Neural progenitor cell (in vitro differentiated cells): ENCODE results near the gene KLC3. TPM values are rescaled to one million over a fixed set of nuclear protein-coding genes. Genes with fewer than 3 reads are reported as not detected.

Experiments used
- DNase-seq: peaks from one replicate; pipeline ENCODE4 v3.0.0-alpha.2; 2016; ENCODE audit warnings: low spot score
- H2AFZ ChIP-seq: fragments of 200-600 bp; sonication (generic); replicated peaks from 2 replicates; pipeline ENCODE4 v1.6.1; 2016; ENCODE audit warnings: antibody characterized with exemption
- H3F3A ChIP-seq: fragments of 200-600 bp; sonication (generic); 2 replicates; pipeline ENCODE4 v1.6.1; 2016; ENCODE audit warnings: antibody characterized with exemption, low read depth
- H3K27ac ChIP-seq: fragments of 200-600 bp; sonication (generic); 2 replicates; pipeline ENCODE4 v1.5.1; 2016; ENCODE audit warnings: mild to moderate bottlenecking
- H3K27me3 ChIP-seq: fragments of 200-600 bp; sonication (generic); 2 replicates; pipeline ENCODE4 v1.6.1; 2016; ENCODE audit warnings: mild to moderate bottlenecking, moderate library complexity
- H3K36me3 ChIP-seq: fragments of 200-600 bp; sonication (generic); 2 replicates; pipeline ENCODE4 v1.5.1; 2016
- H3K4me1 ChIP-seq: fragments of 200-600 bp; sonication (generic); 2 replicates; pipeline ENCODE4 v1.6.1; 2016; ENCODE audit warnings: mixed run types
- H3K4me2 ChIP-seq: fragments of 200-600 bp; sonication (generic); 2 replicates; pipeline ENCODE4 v1.6.1; 2016
- H3K4me3 ChIP-seq: fragments of 200-600 bp; sonication (generic); 2 replicates; pipeline ENCODE4 v1.5.1; 2016
- H3K79me2 ChIP-seq: fragments of 200-600 bp; sonication (generic); 2 replicates; pipeline ENCODE4 v1.6.1; 2016; ENCODE audit warnings: low read depth
- H3K9ac ChIP-seq: fragments of 200-600 bp; sonication (generic); 2 replicates; pipeline ENCODE4 v1.6.1; 2016
- H3K9me3 ChIP-seq: fragments of 200-600 bp; sonication (generic); 2 replicates; pipeline ENCODE4 v1.5.1; 2016; ENCODE audit warnings: low read depth
- H4K20me1 ChIP-seq: fragments of 200-600 bp; sonication (generic); 2 replicates; pipeline ENCODE4 v1.6.1; 2016; ENCODE audit warnings: low read depth
- H3K27ac Mint-ChIP-seq: 3 replicates; pipeline ENCODE4 v1.8.0; 2021; ENCODE audit warnings: mixed read lengths
- H3K27me3 Mint-ChIP-seq: 2 replicates; pipeline ENCODE4 v1.8.0; 2022; ENCODE audit warnings: low read depth, mild to moderate bottlenecking, inconsistent platforms, moderate library complexity, mixed read lengths; ENCODE audit not compliant: insufficient read depth
- H3K36me3 Mint-ChIP-seq: 3 replicates; pipeline ENCODE4 v1.8.0; 2021; ENCODE audit warnings: mixed read lengths
- H3K4me1 Mint-ChIP-seq: 3 replicates; pipeline ENCODE4 v1.8.0; 2021; ENCODE audit warnings: mixed read lengths
- H3K4me3 Mint-ChIP-seq: 3 replicates; pipeline ENCODE4 v1.8.0; 2021; ENCODE audit warnings: mild to moderate bottlenecking, moderate library complexity, mixed read lengths
- H3K9me3 Mint-ChIP-seq: 3 replicates; pipeline ENCODE4 v1.8.0; 2020; ENCODE audit warnings: mixed read lengths
- EZH2 ChIP-seq: fragments of 200-600 bp; sonication (generic); IDR thresholded peaks from 2 replicates; pipeline ENCODE4 v1.6.1; 2017; ENCODE audit warnings: antibody characterized with exemption, mild to moderate bottlenecking, moderate library complexity
- EZH2phosphoT487 ChIP-seq: fragments of 200-600 bp; sonication (generic); IDR thresholded peaks from 2 replicates; pipeline ENCODE4 v1.6.1; 2017; ENCODE audit warnings: antibody characterized with exemption
- total RNA-seq: library from RNA; depleted of rRNA; stranded (reverse); fragments of >200 nt; gene quantifications from 2 replicates; pipeline ENCODE4 v1.2.3, GENCODE V29; 2015; ENCODE audit warnings: low replicate concordance
- TF ChIP-seq, protein P1 (sequence below): fragments of 200-600 bp; sonication (generic); IDR thresholded peaks from 2 replicates; pipeline ENCODE4 v1.5.1; 2017; ENCODE audit warnings: antibody characterized with exemption, mild to moderate bottlenecking

KLC3 gene
- total RNA-seq, 1 donor from 2014 or later, result not detected

DNA sequence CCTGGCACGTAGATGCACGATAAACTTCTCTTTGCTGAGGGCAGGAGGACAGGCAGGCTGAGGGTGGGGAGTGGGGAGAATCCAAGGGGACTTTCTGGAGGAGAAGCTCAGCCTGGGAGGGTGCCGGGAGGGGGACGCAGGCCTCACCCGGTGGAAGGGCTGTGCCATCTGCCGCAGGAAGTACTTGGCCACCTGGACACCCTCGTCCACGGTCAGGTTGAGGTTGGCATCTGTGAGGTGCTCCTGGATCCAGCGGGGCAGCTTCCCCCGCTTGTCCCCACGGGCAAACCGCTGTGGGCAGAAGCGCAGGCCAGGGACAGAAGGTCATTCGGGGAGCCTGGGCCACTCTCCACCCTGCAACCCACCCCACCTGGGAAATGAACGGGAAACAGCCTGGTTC, 11.5 kb downstream of the KLC3 start:
- DNase-seq, result no peak
- H3K4me3 ChIP-seq, result no peak overlapping the region
- no peaks in the 10 kb centered on the region for H3K4me1 ChIP-seq
- no peak overlapping the region for H3K4me2 ChIP-seq
- Mint-ChIP-seq H3K4me3 (no peak overlapping the region), H3K9me3 (no peaks in the 10 kb centered on the region), H3K27me3 (peaks cover 6% of the 10 kb centered on the region), H3K27ac (no peak overlapping the region), H3K4me1 (peaks cover 4% of the 10 kb centered on the region), H3K36me3 (peaks cover 27% of the 10 kb centered on the region)
- H3K27ac ChIP-seq, result no peak overlapping the region
- no peaks in the 10 kb centered on the region for H3F3A ChIP-seq
- H3K79me2 ChIP-seq, result no peaks in the 10 kb centered on the region
- H3K9ac ChIP-seq, result no peak overlapping the region
- peaks cover 13% of the 10 kb centered on the region for H4K20me1 ChIP-seq
- H3K9me3 ChIP-seq, result no peaks in the 10 kb centered on the region
- no peaks in the 10 kb centered on the region for H3K36me3 ChIP-seq
- no peak for TF ChIP-seq EZH2phosphoT487
- no peak for TF ChIP-seq EZH2
- TF ChIP-seq, protein P1, sequence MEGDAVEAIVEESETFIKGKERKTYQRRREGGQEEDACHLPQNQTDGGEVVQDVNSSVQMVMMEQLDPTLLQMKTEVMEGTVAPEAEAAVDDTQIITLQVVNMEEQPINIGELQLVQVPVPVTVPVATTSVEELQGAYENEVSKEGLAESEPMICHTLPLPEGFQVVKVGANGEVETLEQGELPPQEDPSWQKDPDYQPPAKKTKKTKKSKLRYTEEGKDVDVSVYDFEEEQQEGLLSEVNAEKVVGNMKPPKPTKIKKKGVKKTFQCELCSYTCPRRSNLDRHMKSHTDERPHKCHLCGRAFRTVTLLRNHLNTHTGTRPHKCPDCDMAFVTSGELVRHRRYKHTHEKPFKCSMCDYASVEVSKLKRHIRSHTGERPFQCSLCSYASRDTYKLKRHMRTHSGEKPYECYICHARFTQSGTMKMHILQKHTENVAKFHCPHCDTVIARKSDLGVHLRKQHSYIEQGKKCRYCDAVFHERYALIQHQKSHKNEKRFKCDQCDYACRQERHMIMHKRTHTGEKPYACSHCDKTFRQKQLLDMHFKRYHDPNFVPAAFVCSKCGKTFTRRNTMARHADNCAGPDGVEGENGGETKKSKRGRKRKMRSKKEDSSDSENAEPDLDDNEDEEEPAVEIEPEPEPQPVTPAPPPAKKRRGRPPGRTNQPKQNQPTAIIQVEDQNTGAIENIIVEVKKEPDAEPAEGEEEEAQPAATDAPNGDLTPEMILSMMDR, result no peak
- H3K27me3 ChIP-seq, result no peaks in the 10 kb centered on the region
- H2AFZ ChIP-seq, result no peak overlapping the region

DNA sequence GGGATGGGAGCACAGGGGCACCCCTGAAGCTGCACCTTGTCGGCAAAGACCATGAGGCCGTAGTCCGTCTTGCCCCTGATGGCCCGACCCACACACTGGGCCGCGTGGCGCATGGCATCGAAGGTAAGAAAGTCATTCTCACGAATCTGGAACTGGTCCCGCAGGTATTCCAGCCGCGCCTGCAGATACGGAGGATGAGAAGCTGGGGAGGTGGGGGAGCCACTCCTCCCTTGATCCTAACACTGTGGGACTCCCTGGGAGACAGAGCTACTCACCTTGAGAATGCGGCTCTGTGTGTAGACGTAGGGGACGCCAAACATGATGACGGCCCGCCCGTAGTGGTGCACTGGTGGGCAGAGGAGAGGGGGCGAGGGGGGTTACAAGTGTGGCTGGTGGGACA, 11.9 kb downstream of the KLC3 start:
- peaks cover 29% of the 10 kb centered on the region for H3K36me3 Mint-ChIP-seq
- Histone ChIP-seq H3K4me2 (no peak overlapping the region), H3K4me1 (no peaks in the 10 kb centered on the region), H3K36me3 (no peaks in the 10 kb centered on the region), H4K20me1 (peaks cover 13% of the 10 kb centered on the region), H3K9me3 (no peaks in the 10 kb centered on the region), H2AFZ (no peak overlapping the region), H3K27me3 (no peaks in the 10 kb centered on the region), H3K79me2 (no peaks in the 10 kb centered on the region), H3K4me3 (no peak overlapping the region), H3K9ac (no peak overlapping the region), H3K27ac (no peak overlapping the region), H3F3A (no peaks in the 10 kb centered on the region)
- TF ChIP-seq, protein P1, result no peak
- TF ChIP-seq EZH2 (no peak), EZH2phosphoT487 (no peak)
- H3K4me1 Mint-ChIP-seq, result peaks cover 4% of the 10 kb centered on the region
- H3K9me3 Mint-ChIP-seq, result no peaks in the 10 kb centered on the region
- H3K27me3 Mint-ChIP-seq, result peaks cover 7% of the 10 kb centered on the region
- H3K4me3 Mint-ChIP-seq, result no peak overlapping the region
- H3K27ac Mint-ChIP-seq, result no peak overlapping the region
- DNase-seq, result no peak

DNA sequence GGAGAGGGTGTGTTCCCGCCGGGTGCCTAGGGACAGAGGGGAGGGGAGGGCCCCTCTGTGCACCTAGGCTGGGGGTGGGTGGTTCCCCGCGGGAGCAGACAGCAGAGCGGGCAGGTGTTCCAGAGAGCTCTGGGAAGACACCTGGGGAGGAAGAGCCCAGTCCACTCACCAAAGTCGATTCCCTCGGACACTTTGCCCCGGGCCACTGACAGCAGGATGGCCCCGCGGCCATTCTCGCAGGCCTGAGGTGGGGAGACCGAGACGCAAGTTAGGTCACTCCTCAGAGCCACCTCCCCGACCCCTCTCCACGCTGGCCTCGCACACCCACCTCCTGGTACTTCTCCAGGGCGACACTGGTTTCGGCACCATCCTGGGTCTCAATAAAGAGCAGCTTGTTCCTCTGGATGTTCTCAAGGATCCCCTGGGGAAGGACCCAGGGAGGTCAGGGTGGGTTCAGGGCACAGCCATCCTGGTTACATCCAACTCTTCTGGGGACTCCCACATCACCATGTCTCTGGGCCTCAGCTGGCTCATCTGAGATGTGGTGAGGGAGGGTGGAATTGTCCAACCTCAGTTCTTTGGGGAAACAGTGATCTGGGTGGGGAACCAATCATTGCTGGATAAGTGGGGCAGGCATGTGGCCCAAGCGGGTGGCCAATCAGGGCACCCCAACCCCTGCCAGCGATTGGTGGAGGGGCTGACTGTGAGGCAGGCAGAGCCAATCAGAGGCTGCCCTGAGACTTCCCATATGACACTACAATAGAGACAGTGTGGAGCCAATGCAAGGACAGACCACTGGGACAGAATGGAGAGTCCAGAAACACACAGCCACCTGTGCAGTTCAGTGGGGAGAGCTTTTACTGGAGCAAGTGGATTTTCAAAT, 12.6 kb downstream of the KLC3 start:
- Histone ChIP-seq H3K36me3 (no peaks in the 10 kb centered on the region), H3F3A (no peaks in the 10 kb centered on the region)
- H3K27me3 Mint-ChIP-seq, result peaks cover 5% of the 10 kb centered on the region

More for the DNA sequence above, 12.6 kb downstream of the KLC3 start:
- no peak overlapping the region for H3K4me2 ChIP-seq
- Mint-ChIP-seq H3K9me3 (no peaks in the 10 kb centered on the region), H3K36me3 (peaks cover 32% of the 10 kb centered on the region), H3K4me1 (peaks cover 10% of the 10 kb centered on the region), H3K27ac (peak overlapping the region; percentile 85), H3K4me3 (no peak overlapping the region)
- no peak for DNase-seq
- H3K27me3 ChIP-seq, result no peaks in the 10 kb centered on the region
- H3K4me1 ChIP-seq, result no peaks in the 10 kb centered on the region
- no peak overlapping the region for H3K4me3 ChIP-seq
- H4K20me1 ChIP-seq, result peaks cover 13% of the 10 kb centered on the region
- H3K9ac ChIP-seq, result no peak overlapping the region
- no peak for TF ChIP-seq EZH2
- no peak for TF ChIP-seq EZH2phosphoT487
- TF ChIP-seq, protein P1, result no peak
- no peak overlapping the region for H2AFZ ChIP-seq
- no peaks in the 10 kb centered on the region for H3K79me2 ChIP-seq
- no peak overlapping the region for H3K27ac ChIP-seq
- H3K9me3 ChIP-seq, result no peaks in the 10 kb centered on the region
